GM21447 (cell line): ENCODE measurements around the gene PAX6.

ENCODE experiments used
- ATAC-seq: cut with Tn5 transposase; IDR thresholded peaks from one replicate; pipeline ENCODE4 v1.9.1; 2021; ENCODE audit not compliant: unreplicated experiment

Gene PAX6

GRCh38 chr11:31822927-31823643 lies 12.0 kb upstream of the PAX6 start:
- no peak for ATAC-seq

DNA sequence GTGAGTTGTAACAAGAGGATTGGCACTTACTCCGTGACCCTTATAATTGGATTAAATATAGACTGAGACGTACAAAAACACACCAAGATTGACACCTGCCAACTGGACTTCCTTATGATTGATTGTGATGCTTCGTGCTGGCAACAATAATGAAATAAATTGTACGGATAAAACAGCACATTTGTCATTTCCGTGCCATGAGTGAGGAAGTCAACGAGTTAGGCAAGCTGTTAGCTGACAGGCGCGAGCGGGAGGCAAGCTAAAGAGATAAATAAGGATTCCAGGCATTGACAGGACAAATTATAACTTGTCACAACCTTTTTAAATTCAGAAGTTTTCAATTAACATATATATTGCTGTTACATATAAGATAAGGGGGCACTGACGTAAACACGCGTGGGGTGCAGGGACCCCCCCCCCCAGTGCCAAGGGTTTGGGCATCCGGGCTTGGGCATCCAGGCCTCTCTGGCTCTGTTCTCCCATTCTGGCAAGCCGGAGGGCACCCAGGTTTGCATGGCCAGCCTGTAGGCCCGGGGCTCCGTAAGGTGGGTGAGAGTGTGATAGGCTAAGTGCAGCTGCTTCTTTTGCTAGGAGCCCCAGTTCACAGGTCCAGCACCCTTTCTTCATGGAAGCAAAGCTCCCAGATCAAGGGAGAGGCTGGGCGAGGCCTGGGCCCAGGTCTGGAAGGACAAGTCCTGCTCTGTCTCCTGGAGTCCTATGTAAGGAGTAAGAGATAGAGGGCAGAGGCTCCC lies 11.2 kb upstream of the PAX6 start:
- ATAC-seq = no peak

- no peak for ATAC-seq
These were observed 10.6 kb upstream of the PAX6 start for GRCh38 chr11:31821766-31822165.

GRCh38 chr11:31821235-31821764 lies 10.2 kb upstream of the PAX6 start:
- no peak for ATAC-seq

- ATAC-seq = no peak
These were observed 9.3 kb upstream of the PAX6 start for GRCh38 chr11:31820438-31820818.

- no peak for ATAC-seq
These were observed 8.7 kb upstream of the PAX6 start for GRCh38 chr11:31819621-31820437.

DNA sequence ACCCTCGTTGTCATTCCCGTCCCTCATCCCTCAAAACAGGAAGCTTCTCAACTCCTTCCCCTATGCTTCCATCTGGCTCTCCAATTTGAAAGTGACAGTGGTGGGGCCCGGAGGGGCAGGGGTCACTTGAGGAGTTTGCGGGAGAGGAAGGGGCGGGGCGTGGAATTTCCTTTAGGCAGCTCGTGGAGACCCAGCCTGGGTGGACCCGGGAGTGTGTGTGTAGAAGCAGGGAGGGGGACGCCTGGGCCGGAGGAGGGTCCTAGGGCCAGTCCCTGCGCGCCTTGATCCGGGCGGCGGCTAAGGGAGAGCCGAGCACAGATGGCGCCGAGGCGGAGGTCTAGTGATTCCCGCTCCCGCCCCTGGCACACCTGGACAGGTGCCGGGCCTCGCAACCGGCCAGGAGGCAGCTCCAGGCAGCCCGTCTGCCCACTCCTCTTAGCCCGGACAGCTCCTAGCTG lies 7.8 kb upstream of the PAX6 start:
- ATAC-seq = no peak

- no peak for ATAC-seq
These were observed 7.3 kb upstream of the PAX6 start for GRCh38 chr11:31818425-31818755.

DNA sequence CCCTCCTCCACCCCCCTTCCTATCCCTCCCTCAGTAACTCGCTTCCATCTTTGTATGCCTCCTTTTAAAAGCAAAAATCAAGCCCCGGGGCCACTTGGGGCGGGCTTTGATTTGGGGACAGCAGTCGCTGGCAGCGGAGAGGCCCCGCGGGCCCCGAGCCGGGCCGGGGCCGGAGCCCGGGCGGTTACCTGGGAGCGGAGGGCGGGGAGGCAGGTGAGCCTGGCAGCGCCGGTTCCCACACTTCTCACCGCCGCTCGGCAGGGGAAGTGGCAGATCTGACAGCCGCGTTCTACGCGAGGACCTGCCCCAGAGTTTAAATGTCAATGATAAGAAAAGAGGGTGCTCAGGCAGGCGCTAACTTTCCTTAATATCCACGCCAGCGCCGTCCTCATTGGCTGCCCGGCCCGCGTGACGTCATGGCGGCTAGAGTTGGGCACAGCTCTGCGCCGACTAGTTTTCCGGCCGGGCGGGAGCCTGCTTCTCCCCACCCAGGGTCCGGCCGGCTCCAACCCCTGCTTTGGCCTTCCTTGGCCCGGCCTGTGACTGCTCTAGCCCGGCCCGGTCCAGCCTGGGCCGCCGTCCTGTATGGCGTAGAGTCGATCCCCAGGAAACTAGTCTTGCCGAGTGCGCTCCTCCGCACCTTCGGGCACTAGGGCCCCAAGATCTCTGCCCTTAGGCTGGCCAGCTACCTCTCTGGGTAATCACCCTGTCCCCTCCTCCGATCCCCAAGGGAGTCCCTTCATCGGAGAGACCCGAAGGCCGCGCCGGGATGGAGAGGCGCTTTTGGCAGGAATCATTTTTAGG lies 6.7 kb upstream of the PAX6 start:
- ATAC-seq = no peak

- ATAC-seq = no peak
These were observed 6.0 kb upstream of the PAX6 start for GRCh38 chr11:31817054-31817620.

GRCh38 chr11:31816468-31817053 lies 5.4 kb upstream of the PAX6 start:
- no peak for ATAC-seq

DNA sequence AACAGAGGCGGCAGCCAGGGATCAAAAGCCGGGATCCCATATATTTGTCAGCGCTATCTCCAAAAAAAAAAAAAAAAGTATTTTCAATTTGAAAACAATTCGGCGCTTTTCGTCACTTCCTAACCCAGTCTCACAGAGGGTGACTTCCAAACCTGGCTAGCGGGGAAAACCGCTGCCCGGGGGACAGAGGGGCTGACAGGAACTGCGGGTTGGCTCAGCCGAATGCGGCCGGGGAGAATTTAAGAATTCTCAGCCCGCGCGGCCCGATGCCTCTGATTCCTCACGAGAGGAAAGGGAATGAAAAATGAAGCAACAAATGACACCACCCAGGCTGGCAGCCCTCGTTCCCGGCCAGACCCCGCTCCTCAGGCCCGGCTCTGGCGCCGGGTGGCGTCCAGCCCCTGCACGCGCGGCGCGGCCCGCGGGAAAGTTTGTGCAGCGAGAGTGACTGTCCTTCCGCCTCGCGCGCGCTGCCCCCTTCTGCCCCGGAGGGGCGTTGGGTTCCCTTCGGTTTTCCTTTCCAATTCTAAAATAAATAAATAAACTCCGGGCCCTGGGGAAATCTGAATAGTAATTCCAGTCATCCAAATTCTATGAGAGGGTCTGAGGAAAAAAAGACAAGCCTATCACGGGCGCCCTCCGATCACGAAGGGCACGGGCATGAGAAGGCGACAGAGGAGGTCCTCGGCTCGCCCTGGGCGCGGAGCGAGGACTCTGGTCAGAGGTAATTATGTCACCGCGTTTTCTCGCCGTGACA lies 4.8 kb upstream of the PAX6 start:
- ATAC-seq = no peak

DNA sequence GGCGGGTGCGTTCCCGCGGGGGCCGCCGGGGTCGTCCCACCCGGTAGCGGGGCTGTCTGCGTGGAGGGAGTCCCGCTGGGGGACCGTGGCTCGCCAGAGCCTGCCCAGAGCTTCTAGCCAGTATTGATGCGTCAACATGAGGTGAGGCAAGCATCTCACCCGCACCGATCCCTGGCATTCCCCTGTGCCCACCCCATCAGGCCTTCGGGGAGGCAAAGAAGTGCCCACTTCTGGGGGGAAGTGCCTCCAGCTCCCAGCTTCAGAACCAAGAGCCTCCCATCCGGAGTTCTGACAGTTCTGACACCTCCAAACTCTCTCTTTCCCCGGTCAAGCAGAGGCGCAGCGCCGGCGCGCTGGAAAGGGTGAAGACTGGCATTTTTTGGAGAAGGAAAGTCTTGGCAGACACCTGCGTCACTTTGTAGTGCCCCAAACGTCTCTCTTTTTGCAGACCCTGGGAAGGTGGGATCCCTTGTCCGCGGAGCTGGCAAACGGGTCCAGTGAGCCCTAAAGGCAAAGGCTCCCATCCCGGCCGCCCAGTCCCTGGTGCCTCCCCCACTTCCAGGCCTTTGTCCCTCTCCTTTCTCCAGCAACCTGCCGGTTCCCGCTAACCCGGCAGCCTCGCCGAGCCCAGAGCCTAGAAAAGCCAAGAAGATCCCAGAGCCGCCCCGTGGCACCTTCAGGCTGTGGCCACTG lies 3.2 kb upstream of the PAX6 start:
- ATAC-seq = no peak

DNA sequence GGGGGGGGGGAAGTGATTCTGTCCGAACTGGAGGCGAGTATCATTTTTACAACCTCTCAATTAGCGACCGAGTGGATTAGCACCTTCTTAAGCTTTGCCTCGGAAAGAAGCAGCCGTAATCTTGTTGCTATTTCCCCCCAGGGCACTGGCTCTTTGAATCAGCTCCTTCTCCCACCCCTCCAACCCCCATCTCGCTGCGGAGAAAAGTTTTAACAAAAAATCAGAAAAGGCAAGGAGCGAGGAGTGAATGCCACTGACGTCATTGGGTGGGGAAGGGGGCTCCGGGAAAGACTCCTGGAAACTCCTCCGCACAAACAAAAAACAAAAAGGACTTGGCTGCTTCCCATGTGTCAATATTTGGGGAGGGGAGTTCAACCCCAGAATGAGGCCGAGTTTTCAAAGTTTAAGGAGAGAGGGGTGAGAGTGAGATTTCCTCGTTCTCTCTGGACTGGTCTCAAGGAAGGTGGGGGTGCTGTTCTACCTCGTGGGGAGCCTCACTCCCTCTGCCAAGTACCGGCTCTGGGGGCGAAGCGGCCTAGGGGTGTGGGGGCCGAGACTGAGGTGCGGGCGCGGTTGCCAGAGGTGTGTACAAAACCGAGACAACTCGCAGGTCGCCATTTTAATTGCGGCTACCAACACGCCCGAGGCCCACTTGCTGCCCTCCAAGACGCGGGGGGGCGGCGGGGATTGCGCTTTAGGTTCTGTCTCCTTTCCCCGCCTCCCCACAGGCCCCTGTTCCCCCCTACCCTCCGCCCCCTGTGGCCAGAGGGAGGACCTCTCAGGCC lies 2.5 kb upstream of the PAX6 start:
- ATAC-seq = no peak

DNA sequence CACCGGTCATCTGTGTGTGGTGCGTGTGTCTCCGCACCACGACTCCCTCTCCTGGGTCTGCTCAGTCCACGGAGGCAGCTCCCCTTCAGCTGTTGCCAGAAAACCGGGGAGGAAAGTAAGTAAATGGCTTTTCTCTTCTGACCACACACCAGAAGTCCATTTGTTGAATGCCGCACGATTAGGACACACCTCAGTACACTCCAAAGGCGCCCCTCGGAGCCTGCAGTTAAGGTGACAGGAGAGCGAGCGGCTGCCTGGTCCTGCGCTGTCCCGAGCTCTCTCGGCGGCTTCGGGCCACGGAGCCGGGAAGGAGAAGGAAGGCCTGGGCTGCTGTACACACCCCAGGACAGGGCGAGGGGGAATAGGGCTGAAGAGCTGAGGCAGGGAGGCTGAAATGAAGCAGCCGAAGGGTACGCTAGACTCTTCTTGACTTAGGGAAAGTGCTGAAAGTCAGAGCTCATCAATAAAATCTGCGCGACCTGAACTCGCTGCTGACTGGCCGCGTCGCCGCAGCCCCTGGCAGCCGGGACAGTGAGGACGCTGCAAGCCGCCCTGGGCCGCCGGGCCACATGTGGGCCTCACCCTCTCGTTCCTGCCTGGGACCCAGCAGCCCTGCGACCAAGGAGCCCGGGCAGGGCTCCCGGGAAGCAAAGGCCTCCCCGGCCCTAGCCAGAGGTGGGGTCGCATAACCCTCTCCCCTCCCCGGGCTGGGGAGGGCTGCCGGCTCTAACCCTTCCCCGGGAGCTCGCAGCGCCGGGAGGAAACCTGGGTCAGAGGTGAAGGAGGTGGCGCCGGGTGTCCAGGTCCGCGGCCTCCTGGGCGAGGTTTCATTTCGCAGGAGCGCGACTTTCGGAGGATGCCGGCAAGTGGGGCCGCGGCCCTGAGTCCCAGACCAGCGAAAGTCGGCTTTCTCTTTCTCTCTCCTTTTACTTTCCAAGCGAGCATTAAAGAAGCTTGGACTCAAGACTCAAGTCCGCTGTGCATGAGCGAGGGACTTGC lies 1.6 kb upstream of the PAX6 start:
- no peak for ATAC-seq

DNA sequence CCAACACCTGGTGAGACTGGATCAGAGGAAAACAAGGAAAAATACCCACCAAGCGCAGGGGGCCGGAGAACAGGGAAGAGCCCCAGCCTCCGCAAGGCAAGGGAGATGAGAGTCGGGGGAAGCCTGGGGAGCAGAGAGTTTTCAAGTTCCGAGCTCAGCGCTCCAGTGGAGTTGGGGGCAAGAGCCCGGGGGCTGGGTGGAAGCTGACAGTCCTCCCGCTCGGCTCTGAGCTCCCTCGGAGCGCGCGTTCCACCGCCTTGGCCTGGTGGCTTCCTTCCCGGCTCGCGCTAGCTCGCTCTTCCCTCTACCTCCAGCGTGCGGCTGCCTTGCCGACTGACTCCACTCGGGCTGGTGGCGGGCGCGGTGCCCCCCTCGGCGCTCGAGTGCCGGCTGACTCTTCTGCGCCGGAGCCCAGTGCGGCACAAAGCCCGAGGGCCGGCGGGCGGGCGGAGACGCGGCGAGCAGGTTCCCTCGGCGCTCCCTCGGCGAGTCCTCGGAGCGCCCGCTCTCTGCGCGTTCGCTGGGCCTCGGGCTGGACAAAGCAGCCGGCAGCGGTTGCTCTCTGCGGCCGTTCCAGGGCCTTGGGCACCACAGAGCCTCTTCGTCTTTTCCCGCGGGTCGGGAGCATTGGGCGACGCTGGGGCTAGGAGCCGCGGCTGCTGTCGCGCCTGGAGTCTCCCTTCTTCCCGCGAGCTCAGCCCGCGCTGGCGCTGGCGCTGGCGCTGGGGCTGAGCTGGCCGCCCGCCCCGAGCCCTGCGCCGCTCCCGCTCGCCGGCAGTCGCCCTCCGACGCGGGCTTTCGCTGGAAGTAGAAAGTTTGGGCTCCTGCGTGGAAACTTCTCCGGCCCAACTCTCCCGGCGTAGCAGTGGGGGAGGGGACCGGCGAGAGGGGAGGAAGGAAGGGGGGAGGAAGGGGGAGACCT lies 1.0 kb downstream of the PAX6 start:
- no peak for ATAC-seq
